Activated CD4-positive, CD25-positive, alpha-beta regulatory T cell treated with anti-CD3 and anti-CD28 coated beads, Interleukin-2, amount 50 U/mL, for 24 hours (primary cell): ENCODE data around the gene OLFM2.
"Not testable (repeated sequence)": the region's sequence is repeated elsewhere in the genome, so short reads cannot be mapped to it uniquely, and the experiment has no call there.

Experiments
- ATAC-seq, 2 donors: fragments of 150-1000 bp; cut with Tn5 transposase; one replicate each; pipeline ENCODE4 v1.10.0; 2021; ENCODE audit warnings: mild to moderate bottlenecking in 1 of 2, moderate library complexity in 1 of 2

The OLFM2 gene

DNA sequence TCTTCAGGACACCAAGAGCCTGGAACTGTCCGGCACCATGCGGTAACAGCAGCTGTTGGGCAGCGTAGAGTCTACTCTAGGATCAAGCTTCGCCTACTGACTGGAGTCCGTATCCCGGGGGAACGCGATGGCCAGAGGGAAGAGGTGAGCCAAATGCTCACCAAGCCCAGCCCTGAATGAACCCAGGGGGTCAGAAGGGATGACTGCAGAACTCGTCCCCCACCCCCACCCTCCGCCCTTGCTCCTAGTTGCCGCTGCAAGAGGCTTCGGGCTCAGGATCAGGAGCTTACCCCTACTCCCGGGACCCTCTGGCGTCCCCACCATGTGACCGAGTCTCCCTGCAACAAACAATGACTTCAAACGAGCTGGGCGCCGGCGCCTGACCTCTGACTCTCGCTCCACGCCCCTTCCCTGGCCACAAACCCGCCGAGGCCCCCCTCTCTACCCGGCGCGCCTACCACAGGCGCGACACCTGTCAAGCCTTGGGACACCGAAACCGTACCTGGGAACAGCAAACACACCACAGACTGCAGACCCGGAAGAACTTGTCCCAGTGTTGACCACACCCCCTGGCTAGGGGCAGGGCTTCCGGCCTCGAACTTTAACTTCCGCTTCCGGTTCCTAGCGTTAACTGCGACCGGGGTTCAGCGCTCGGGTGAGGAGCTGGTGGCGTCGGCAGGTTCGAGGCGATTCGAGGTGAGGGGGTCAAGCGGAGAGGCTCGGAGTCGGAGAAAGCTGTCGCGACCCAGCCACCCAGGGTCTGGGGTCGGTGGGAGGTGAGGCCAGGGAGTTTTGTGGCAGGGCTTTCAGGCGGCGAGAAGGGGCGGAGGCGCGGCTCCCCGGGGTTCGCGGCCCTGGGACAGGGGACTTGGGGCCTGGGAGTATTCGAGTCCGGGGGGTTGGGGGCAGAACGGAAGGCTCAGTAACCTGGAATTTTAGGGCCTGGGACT lies 108.8 kb downstream of the OLFM2 start, which contains the start of gene UBL5:
TSS of gene UBL5 (plus strand) at position 630 of the 950 bp plus-strand sequence. CDS start 420 bp downstream, outside the sequence.
- peak; percentile 99 for ATAC-seq

DNA sequence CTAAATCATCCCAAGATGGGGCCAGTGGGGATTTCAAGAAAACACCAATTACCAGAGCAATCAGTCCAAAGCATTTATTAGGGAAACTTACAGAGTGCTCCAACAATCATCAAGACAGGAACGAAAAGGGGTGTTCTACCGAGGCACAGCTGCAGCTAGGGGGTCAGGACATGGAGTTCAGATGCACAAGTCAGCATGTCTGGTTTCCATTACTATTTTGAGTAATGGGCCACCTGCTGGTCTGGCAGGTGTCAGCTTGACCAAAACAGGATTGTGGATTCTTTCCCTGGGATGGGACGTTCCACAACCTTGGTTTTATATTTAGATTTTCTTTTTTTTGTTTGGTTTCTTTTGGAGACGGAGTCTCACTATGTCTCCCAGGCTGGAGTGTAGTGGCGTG lies 112.5 kb downstream of the OLFM2 start:
- no peak for ATAC-seq

DNA sequence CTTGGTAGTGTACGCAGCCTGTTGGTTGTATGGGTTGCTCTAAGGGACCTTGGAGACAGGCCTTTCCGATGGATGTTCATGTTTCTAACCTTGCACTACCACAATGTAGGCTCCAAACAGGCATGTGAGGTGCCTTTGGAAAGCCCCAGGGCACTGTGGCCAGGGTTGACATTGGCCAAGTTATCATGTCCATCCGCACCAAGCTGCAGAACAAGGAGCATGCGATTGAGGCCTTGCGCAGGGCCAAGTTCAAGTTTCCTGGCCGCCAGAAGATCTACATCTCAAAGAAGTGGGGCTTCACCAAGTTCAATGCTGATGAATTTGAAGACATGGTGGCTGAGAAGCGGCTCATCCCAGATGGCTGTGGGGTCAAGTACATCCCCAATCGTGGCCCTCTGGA lies 116.3 kb downstream of the OLFM2 start:
- not testable (repeated sequence) for ATAC-seq

DNA sequence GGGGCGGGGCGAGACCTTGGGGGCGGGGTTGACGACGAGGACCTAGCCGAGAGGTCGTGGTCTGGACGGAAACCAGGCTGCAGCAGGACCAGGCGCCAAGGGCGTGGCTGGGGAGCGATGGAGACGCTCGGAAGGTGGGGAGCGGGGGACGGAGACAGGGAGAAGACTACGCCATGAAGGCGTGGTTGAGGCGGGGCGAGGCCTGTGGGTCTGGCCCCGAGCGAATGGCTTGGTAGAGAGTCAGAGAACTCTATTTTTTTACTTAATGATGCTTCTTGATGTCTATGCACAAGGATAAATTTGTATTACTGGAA lies 116.8 kb downstream of the OLFM2 start:
- ATAC-seq, result no peak

DNA sequence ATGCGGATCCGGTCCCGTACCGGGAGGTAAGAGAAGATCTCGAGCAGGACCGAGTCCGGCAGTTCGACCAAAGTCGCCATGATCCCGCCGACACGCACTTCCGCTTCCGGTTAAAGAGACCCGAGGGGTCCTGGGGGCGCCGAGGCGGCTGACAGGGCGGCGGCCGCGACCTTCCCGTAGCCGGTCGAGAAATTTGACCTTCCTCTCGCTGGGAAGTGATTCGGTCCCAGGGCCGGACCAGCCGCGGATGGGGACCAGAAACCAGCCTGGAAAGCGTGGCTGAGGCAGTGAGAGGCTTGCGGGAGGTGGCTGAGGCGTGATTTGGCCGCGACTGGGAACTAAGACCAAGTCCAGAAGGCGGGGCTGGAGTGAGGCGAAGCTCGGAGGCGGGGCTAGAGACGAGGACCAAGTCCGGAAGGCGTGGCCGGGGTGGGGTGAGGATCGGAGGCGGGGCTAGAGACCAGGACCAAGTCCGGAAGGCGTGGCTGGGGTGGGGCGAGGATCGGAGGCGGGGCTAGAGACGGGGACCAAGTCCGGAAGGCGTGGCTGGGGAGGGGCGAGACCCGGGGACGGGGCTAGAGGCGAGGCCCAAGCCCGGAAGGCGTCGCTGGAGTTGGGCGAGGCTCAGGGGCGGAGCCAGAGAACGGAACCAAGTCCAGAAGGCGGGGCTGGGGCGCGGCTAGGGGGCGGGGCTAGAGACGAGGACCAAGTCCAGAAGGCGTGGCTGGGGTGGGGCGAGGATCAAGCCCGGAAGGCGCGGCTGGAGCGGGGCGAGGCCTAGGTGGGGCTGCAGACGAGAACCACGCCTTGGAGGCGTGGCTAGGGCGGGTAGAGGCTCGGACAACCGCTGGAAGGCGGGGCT lies 117.3 kb downstream of the OLFM2 start, which contains the start of gene FBXL12:
TSS of gene FBXL12 (minus strand) at position 346 of the 862 bp plus-strand sequence. CDS start at position 80, 266 bp downstream.
- peak; percentile 88 to 91 for ATAC-seq

DNA sequence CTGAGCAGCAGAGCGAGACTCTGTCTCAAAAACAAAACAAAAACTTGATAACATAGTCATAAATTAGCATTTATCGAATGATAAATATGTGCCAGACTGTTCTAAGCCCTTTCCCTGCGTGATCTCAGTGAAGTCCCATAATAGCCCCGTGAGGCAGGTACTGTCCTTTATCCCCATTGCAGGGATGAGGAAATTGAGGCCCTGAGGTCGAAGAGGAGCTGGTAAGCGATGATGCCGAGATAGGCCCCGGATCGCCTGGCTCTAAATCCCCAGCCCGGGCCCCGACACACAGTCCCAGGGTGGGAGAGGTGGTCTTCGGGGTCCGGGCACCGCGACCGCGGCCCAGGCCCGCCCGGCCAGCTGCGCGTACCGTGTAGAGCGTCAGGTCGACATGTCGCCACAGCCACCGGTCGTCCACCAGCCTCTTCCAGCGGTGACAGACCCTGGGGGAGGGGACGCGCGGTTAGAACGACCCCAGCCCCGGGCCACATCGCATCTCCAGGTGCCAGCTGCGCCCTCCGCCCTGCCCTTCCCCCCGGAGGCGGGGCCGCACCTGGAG lies 118.1 kb downstream of the OLFM2 start:
- ATAC-seq, result no peak

DNA sequence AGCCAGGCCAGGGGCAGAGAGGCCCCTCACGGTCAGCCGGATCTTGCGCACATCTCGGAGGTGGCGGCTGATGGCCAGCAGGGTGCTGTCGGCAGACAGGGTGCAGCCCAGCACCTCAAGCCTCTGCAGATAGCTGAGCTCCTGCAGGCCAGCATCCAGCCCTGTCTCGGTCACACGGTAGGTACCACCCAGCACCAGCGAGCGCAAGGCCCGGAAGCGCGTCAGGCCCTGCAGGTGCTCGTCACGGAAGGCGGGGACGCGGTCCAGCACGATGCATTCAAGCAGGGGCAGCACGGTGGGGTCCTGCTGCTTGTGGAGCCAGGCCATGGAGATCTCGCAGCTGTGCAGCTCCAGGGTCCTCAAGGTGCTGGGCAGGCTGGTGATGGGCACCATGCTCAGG lies 125.2 kb downstream of the OLFM2 start:
- no peak for ATAC-seq

DNA sequence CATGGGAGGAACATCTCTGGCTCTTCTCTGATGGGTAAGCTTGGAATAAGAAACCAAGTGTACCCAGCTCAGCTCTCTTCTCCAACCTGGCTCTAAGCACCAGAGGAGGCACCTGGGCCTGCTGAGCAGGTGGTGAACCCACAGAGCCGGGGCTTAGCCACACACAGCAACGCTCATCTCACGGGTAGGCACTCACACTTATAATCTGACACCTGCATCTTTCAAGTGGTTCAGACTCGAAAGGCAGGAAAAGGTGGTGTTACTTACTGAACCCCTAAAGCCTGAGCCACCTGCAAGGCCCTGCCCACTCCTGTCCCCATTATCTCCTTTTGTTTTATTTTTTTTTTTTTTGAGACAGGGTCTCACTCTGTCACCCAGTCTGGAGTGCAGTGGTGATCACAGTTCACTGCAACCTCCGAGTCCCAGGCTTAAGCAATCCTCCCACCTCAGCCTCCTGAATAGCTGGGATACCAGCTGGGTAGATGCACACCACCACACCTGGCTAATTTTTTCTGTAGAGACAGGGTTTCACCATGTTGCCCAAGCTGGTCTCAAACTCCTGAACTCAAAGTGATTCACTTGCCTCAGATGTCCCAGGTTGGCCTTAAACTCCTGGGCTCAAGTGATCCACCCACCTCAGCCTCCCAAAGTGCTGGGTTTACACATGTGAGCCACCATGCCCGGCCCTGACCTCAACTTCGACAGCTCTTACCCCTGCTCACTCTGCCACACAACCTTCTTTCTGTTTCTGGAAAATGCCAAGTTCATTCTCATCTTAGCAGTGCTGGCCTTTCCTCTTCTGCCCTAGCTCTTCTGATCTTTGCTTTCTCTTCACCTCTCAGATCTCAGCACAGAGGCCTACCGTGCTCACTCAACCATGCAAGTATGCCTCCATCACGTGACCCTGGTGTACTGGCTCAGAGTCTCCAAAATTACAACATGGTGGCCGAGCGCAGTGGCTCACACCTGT lies 127.2 kb downstream of the OLFM2 start:
- ATAC-seq, result peak; percentile 24 to 32

DNA sequence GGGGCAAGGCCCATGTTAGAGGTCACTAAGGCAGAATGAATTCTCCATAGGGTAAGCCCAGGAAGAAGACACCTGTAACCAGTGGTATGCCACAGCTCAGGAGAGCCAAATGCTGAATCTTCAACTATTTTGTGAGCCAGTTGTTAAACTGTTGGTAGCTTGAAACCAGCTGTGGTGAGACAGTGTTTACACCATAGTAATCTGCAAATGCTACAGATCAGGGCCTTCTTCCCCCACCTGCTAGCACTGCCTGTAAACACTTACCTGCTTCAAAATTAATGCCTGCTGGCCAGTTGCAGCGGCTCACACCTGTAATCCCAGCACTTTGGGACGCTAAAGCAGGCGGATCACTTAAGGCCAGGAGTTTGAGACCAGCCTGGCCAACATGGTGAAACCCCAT lies 129.5 kb downstream of the OLFM2 start:
- no peak for ATAC-seq
